ENCODE data around the gene MCHR1. TPM values are rescaled to one million over a fixed set of nuclear protein-coding genes. Genes with fewer than 3 reads are reported as not detected.
"Not testable (repeated sequence)": the region's sequence is repeated elsewhere in the genome, so short reads cannot be mapped to it uniquely, and the experiment has no call there.

MCHR1 gene
- total RNA-seq, 8 experiments from 2014 or later, result 1.7 to 18.7 (median 3.5) TPM

DNA sequence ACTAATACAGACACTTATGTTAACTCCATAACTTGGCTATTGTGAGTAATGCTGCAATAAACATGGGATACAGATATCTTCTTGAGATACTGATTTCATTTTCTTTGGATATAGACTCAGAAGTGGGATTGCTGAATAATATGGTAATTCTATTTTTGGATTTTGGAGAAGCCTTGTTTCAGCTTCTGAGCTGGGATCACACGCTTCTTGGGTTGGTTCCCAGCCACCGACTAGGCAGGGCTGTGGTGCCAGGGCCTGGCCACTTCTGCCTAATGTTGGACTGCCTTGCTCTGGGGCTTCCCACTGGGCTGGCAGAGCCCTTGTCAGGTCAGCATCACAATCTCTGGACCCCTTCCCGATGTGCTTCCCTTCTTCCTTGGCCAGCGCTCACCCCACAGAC lies 14.0 kb upstream of the MCHR1 start:
- Histone ChIP-seq H3K4me1 (replicated peaks in 1 of 2) (no peaks in the 10 kb centered on the region), H3K27ac (no peak overlapping the region), H3K4me3 (no peak overlapping the region)
- peak in 1 of 8 experiments; percentile 2 for ATAC-seq (replicated peaks in 6 of 8)
- in situ Hi-C loops (cut with MboI; ENCODE audit: low pct_unique_long_range_greater_than_20kb in 2 of 9, low sequenced_read_pairs in 9 of 9, unreplicated experiment in 9 of 9), result loop anchor here in 1 of 9 experiments (25.0 kb wide), 1 partner anchor 222 kb away; no protein-coding TSS in a partner anchor
- WGBS, 10 experiments, result 20 to 100% (median 75%) methylated on average over 1 to 4 of the region's 4 CpGs; no CpG with 5 or more reads in 5 of the 10 experiments

DNA sequence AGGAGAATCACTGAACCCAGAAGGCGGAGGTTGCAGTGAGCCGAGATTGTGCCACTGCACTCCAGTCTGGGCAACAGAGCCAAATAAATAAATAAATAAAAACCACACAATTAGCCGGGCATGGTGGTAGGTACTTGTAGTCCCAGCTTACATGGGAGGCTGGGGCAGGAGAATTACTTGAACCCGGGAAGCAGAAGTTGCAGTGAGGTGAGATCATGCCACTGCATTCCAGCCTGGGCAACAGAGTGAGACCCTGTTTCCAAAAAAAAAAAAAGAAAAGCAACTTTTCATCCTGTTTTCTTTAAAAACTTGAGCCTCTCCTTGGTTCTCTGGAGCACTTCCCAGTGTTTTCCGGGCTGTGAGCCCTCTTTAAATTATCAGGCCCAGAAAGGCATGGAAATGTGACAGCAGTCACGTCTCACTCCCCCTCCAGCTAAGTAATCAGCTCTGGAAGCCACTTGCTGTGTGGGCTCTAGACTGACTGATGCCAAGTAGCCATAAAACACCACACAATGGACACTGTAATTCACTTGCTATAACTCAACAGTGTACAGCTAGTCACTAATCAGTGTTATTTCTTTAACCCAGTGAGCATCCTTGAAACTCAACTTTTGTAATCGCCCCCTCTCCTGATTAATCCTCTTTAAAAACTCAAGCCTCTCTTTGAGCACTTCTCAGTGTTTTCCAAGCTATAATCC lies 13.0 kb upstream of the MCHR1 start:
- ATAC-seq (replicated peaks in 6 of 8), result no peak
- in situ Hi-C loops (cut with MboI; ENCODE audit: low pct_unique_long_range_greater_than_20kb in 2 of 9, low sequenced_read_pairs in 9 of 9, unreplicated experiment in 9 of 9), result loop anchor here in 1 of 9 experiments (25.0 kb wide), 1 partner anchor 221 kb away; no protein-coding TSS in a partner anchor
- Histone ChIP-seq H3K27ac (no peak overlapping the region), H3K4me1 (replicated peaks in 1 of 2) (no peaks in the 10 kb centered on the region), H3K4me3 (no peak overlapping the region)
- 6 to 100% (median 67%) methylated on average over 1 to 7 of the region's 7 CpGs; no CpG with 5 or more reads in 1 of the 10 experiments for WGBS, 10 experiments

DNA sequence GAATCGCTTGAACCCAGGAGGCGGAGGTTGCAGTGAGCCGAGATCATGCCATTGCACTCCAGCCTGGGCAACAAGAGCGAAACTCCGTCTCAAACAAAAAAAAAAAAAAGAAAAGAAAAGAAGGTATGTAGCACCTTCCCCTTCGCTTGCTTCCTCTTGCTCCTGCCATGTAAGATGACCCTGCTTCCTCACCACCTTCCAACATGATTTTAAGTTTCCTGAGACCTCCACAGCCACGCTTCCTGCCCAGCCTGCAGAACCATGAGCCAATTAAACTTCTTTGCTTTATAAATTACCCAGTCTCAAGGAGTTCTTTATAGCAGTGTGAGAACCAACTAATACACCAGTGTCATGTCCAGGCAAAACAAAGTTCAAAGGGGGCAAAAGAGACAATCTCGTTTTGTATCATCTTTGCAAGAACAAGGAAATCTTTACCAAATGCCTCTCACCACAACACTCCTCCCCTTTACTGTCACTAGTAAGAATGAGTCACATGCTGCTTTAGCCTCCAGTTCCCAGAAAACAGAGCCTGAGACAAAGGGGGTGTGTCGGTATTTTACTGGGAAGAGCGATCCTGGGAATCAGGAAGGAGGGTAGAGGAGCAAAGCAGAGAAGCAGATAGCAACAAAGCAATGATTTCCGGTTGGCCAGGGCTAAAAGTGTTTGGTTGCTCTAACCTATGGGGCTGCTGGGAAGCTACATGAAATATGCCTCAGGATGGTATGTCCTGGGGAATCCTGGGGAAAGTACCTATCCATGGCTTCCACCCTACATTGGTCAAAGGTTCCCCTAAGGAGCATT lies 10.5 kb upstream of the MCHR1 start:
- ATAC-seq (replicated peaks in 6 of 8), result peak; percentile 81 to 97 (median 91)
- in situ Hi-C loops (cut with MboI; ENCODE audit: low pct_unique_long_range_greater_than_20kb in 2 of 9, low sequenced_read_pairs in 9 of 9, unreplicated experiment in 9 of 9), result loop anchor here in 1 of 9 experiments (25.0 kb wide), 1 partner anchor 218 kb away; no protein-coding TSS in a partner anchor
- 0 to 100% (median 70%) methylated on average over 1 to 6 of the region's 11 CpGs; no CpG with 5 or more reads in 3 of the 10 experiments for WGBS, 10 experiments

DNA sequence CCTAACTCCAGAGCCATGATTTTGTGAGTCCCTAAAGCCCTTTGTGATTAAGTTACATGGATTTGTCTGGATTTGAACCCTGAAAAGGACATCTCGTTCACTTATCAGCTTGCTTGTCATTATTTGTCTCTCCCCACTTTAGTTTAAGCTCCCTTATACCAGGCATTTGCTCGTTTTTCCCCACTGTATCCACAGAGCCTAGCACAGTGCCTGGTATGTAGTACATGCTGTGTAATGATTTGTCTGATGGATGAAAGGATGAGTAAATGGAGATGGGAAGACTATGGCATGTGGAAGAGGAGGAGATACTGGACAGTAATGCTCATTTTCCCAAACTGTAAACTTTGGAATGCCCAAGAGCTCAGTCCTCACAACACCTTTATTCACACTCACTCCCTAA lies 9.2 kb upstream of the MCHR1 start:
- WGBS, 10 experiments, result 10 to 70% (median 50%) methylated on average over 1 to 2 of the region's 2 CpGs; no CpG with 5 or more reads in 3 of the 10 experiments
- H3K4me3 ChIP-seq, result no peak overlapping the region
- in situ Hi-C loops (cut with MboI; ENCODE audit: low pct_unique_long_range_greater_than_20kb in 2 of 9, low sequenced_read_pairs in 9 of 9, unreplicated experiment in 9 of 9), result loop anchor here in 1 of 9 experiments (25.0 kb wide), 1 partner anchor 217 kb away; no protein-coding TSS in a partner anchor
- ATAC-seq (replicated peaks in 6 of 8), result no peak
- no peak overlapping the region for H3K27ac ChIP-seq
- no peaks in the 10 kb centered on the region for H3K4me1 ChIP-seq (replicated peaks in 1 of 2)

More for the DNA sequence above, 10.5 kb upstream of the MCHR1 start:
- no peak overlapping the region for H3K27ac ChIP-seq
- no peak overlapping the region for H3K4me3 ChIP-seq
- H3K4me1 ChIP-seq (replicated peaks in 1 of 2), result no peaks in the 10 kb centered on the region

DNA sequence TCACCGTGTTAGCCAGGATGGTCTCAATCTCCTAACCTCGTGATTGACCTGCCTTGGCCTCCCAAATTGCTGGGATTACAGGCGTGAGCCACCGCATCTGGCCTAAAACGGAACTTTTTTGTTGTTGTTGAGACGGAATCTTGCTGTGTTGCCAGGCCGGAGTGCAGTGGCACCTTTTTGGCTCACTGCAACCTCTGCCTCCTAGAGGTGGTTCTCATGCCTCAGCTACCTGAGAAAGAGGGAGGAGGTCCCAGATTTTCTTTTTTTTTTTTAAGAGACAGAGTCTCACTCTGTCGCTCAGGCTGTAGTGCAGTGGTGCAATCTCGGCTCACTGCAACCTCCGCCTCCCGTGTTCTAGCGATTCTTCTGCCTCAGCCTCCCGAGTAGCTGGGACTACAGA lies 7.9 kb upstream of the MCHR1 start:
- H3K4me1 ChIP-seq (replicated peaks in 1 of 2), result no peaks in the 10 kb centered on the region
- in situ Hi-C loops (cut with MboI; ENCODE audit: low pct_unique_long_range_greater_than_20kb in 2 of 9, low sequenced_read_pairs in 9 of 9, unreplicated experiment in 9 of 9), result loop anchor here in 1 of 9 experiments (25.0 kb wide), 1 partner anchor 216 kb away; no protein-coding TSS in a partner anchor
- no peak overlapping the region for H3K27ac ChIP-seq
- WGBS, 10 experiments, result 51 to 100% (median 92%) methylated on average over 2 to 9 of the region's 13 CpGs; no CpG with 5 or more reads in 2 of the 10 experiments
- H3K4me3 ChIP-seq, result no peak overlapping the region
- ATAC-seq (replicated peaks in 6 of 8), result no peak

DNA sequence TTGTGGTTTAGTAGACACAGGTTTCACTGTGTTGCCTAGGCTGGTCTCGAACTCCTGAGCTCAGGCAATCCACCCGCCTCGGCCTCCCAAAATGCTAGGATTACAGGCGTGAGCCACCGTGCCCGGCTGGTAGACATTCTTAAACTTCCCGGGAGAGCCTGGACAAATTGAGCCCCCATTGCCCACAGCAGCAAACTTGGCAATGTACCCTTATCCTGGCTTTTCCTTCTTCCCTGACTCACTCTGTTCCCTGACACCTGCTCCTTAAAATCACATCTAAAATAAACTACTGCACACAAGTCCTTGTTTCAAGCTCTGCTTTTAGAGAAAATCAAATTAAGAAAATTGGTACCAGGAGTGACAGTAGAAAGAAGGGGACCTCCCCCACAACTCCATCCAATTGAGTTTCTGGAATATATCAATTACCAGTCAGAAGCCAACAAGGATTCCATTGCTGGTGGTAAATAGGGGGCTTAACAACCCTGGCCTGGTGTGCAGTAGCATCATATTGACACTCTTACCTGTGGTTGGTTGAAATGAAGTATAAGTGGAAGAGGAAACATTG lies 7.4 kb upstream of the MCHR1 start:
- 92 to 100% (median 93%) methylated on average over 1 to 3 of the region's 7 CpGs; no CpG with 5 or more reads in 5 of the 10 experiments for WGBS, 10 experiments
- H3K27ac ChIP-seq, result no peak overlapping the region
- in situ Hi-C loops (cut with MboI; ENCODE audit: low pct_unique_long_range_greater_than_20kb in 2 of 9, low sequenced_read_pairs in 9 of 9, unreplicated experiment in 9 of 9), result loop anchor here in 1 of 9 experiments (25.0 kb wide), 1 partner anchor 215 kb away; no protein-coding TSS in a partner anchor

DNA sequence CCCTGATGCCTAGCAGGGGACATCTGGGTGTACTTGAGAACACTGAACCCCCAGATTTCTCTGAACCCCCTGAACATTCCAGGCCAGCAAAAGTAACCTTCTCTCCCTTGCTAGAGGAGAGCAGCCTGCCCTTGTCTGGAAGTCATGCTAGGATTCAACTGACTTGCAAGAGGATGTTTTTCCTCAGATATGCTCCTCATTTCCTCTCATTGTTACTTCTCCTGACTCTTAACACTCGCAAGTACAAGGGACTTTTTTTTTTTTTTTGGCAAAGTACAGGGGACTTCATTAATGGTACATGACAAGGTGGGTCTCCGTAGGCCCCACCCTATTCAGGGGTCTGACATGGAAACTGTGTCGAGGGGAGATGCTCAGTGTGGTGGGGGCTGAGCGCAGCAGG lies 6.3 kb upstream of the MCHR1 start:
- H3K27ac ChIP-seq, result no peak overlapping the region
- no peak for ATAC-seq (replicated peaks in 6 of 8)
- in situ Hi-C loops (cut with MboI; ENCODE audit: low pct_unique_long_range_greater_than_20kb in 2 of 9, low sequenced_read_pairs in 9 of 9, unreplicated experiment in 9 of 9), result loop anchor here in 1 of 9 experiments (25.0 kb wide), 1 partner anchor 214 kb away; no protein-coding TSS in a partner anchor
- H3K4me1 ChIP-seq (replicated peaks in 1 of 2), result no peaks in the 10 kb centered on the region
- no peak overlapping the region for H3K4me3 ChIP-seq
- 0 to 100% (median 73%) methylated on average over 1 to 4 of the region's 4 CpGs; no CpG with 5 or more reads in 3 of the 10 experiments for WGBS, 10 experiments

More for the DNA sequence above, 7.4 kb upstream of the MCHR1 start:
- ATAC-seq (replicated peaks in 6 of 8), result no peak
- Histone ChIP-seq H3K4me3 (no peak overlapping the region), H3K4me1 (replicated peaks in 1 of 2) (no peaks in the 10 kb centered on the region)

DNA sequence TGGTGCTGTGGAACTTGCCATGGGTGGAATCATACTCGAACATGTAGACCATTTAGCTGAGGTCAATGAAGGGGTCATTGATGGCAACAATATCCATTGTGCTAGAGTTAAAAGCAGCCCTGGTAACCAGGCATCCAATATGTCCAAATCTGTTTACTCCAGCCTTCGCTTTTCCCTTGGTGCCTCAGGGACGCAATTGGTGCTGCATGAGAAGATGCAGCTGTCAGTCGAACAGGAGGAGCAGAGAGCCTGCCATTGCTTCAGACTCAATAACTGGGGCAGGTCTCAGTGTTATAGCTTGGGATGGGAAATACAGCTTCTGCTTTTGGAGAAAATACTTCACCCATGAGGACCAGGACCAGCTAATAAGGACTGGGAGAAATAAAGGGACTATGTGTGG lies 5.0 kb upstream of the MCHR1 start:
- peaks cover 6 to 7% of the 10 kb centered on the region in 2 donors for H3K4me1 ChIP-seq (replicated peaks in 1 of 2)
- H3K27ac ChIP-seq, result no peak overlapping the region
- no peak for ATAC-seq (replicated peaks in 6 of 8)
- in situ Hi-C loops (cut with MboI; ENCODE audit: low pct_unique_long_range_greater_than_20kb in 2 of 9, low sequenced_read_pairs in 9 of 9, unreplicated experiment in 9 of 9), result loop anchor here in 1 of 9 experiments (25.0 kb wide), 1 partner anchor 213 kb away; no protein-coding TSS in a partner anchor
- 53 to 100% (median 81%) methylated on average over 1 to 4 of the region's 4 CpGs; no CpG with 5 or more reads in 2 of the 10 experiments for WGBS, 10 experiments
- no peak overlapping the region for H3K4me3 ChIP-seq

DNA sequence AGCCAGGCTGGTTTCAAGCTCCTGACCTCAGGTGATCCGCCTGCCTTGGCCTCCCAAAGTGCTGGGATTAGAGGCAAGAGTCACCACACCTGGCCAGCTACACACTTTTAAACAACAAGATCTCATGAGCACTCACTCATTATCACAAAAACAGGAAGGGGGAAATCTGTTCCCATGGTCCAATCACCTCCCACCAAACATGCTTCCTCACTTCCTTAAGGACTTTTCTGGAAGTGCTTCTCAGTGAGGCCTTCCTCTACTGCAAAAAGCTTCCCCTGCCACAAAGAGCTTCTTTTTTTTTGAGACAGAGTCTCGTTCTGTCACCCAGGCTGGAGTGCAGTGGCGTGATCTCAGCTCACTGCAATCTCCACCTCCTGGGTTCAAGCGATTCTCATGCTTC lies 3.1 kb upstream of the MCHR1 start:
- 69 to 100% (median 94%) methylated on average over 1 to 4 of the region's 4 CpGs; no CpG with 5 or more reads in 3 of the 10 experiments for WGBS, 10 experiments
- in situ Hi-C loops (cut with MboI; ENCODE audit: low pct_unique_long_range_greater_than_20kb in 2 of 9, low sequenced_read_pairs in 9 of 9, unreplicated experiment in 9 of 9), result not testable (repeated sequence)

DNA sequence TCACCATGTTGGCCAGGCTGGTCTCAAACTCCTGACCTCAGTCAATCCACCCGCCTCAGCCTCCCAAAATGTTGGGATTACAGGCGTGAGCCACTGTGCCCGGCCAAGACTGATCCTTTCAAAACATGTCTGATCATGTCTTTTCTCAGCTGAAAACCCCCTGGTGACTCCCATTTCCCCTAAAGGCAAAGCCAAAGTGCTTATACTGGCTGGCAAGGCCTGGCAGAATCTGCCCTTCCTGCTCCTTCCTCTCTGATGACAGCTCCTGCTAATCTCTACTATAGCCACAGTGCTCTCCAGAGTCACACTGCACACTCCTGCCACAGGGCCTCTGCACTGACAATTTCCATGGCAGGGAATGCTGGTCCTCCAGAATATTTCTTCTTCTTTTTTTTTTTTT lies 2.6 kb upstream of the MCHR1 start:
- no peak for ATAC-seq (replicated peaks in 6 of 8)
- 82 to 100% (median 89%) methylated on average over 1 to 3 of the region's 3 CpGs; no CpG with 5 or more reads in 7 of the 10 experiments for WGBS, 10 experiments
- in situ Hi-C loops (cut with MboI; ENCODE audit: low pct_unique_long_range_greater_than_20kb in 2 of 9, low sequenced_read_pairs in 9 of 9, unreplicated experiment in 9 of 9), result no loop called here
- Histone ChIP-seq H3K4me3 (no peak overlapping the region), H3K27ac (no peak overlapping the region), H3K4me1 (replicated peaks in 1 of 2) (peaks cover 16 to 22% of the 10 kb centered on the region in 2 donors)

More for the DNA sequence above, 3.1 kb upstream of the MCHR1 start:
- not testable (repeated sequence) for H3K4me3 ChIP-seq; ATAC-seq (replicated peaks in 6 of 8); H3K27ac ChIP-seq
- H3K4me1 ChIP-seq (replicated peaks in 1 of 2), result peaks cover 16 to 22% of the 10 kb centered on the region in 2 donors

DNA sequence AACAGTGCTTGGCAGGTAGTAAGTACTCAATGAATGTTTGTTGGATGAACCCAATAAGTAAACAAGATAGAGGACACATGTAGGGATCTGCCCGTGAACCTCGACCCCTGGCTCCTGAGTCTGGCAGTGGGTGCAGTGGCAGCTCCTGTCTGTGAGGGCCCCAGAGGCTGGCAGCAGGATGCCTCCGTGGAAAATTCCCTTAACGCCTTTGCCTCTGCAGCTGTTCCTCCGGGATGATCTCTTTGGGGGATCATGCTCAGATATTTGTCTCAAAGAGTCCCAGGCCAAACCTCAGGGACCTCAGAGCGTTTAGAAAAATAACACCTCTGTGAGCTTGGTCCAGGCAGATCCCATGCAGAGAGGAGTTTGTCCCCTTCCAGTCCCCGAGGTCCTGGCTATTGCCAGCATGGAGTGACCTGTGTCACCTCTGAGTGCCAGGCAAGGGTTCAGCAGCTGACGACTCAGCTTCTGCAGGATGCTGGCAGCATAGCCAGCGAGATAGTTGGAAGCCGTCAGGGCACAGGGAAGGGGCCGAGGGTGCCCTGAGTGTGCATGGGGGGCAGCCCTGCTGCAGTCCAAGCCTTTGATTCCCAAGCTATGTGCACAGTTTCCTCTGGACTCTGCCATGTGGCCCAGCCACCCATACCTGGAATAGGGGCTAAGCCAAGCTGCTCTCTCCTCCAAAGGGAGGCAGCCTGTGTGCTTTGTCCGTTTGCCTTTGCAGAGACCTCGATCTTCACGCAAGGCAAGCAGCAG lies 613 bp upstream of the MCHR1 start:
- Histone ChIP-seq H3K4me3 (peak overlapping the region; percentile 24 to 41 (median 34)), H3K27ac (peak overlapping the region in 1 of 2 donors; percentile 29), H3K4me1 (replicated peaks in 1 of 2) (peaks cover 24 to 28% of the 10 kb centered on the region in 2 donors)
- WGBS, 10 experiments, result 33 to 78% (median 50%) methylated on average over 1 to 11 of the region's 14 CpGs; no CpG with 5 or more reads in 5 of the 10 experiments
- ATAC-seq (replicated peaks in 6 of 8), result peak in 1 of 8 experiments; percentile 3
- in situ Hi-C loops (cut with MboI; ENCODE audit: low pct_unique_long_range_greater_than_20kb in 2 of 9, low sequenced_read_pairs in 9 of 9, unreplicated experiment in 9 of 9), result no loop called here
